Neuron (in vitro differentiated cells): ENCODE data around the gene COPG2.
"Not testable (repeated sequence)": the region's sequence is repeated elsewhere in the genome, so short reads cannot be mapped to it uniquely, and the experiment has no call there.

Experiments used
- H2AFZ ChIP-seq: one replicate; pipeline ENCODE4 v1.6.1; 2013; ENCODE audit warnings: low read depth, mild to moderate bottlenecking, inconsistent platforms, low read length, moderate library complexity
- H3K27me3 ChIP-seq: one replicate; pipeline ENCODE4 v1.6.1; 2013; ENCODE audit warnings: low read length; ENCODE audit not compliant: insufficient read depth
- H3K36me3 ChIP-seq: one replicate; pipeline ENCODE4 v1.6.1; 2013; ENCODE audit warnings: low read length; ENCODE audit not compliant: insufficient read depth
- H3K4me1 ChIP-seq: one replicate; pipeline ENCODE4 v1.6.1; 2013; ENCODE audit warnings: low read length; ENCODE audit not compliant: insufficient read depth
- H3K4me3 ChIP-seq: 2 replicates; pipeline ENCODE4 v1.5.1; 2013; ENCODE audit warnings: mild to moderate bottlenecking, low read length, moderate library complexity
- H3K9me3 ChIP-seq: one replicate; pipeline ENCODE4 v1.6.1; 2013; ENCODE audit warnings: low read length

COPG2 gene, protein sequence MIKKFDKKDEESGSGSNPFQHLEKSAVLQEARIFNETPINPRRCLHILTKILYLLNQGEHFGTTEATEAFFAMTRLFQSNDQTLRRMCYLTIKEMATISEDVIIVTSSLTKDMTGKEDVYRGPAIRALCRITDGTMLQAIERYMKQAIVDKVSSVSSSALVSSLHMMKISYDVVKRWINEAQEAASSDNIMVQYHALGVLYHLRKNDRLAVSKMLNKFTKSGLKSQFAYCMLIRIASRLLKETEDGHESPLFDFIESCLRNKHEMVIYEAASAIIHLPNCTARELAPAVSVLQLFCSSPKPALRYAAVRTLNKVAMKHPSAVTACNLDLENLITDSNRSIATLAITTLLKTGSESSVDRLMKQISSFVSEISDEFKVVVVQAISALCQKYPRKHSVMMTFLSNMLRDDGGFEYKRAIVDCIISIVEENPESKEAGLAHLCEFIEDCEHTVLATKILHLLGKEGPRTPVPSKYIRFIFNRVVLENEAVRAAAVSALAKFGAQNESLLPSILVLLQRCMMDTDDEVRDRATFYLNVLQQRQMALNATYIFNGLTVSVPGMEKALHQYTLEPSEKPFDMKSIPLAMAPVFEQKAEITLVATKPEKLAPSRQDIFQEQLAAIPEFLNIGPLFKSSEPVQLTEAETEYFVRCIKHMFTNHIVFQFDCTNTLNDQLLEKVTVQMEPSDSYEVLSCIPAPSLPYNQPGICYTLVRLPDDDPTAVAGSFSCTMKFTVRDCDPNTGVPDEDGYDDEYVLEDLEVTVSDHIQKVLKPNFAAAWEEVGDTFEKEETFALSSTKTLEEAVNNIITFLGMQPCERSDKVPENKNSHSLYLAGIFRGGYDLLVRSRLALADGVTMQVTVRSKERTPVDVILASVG

DNA sequence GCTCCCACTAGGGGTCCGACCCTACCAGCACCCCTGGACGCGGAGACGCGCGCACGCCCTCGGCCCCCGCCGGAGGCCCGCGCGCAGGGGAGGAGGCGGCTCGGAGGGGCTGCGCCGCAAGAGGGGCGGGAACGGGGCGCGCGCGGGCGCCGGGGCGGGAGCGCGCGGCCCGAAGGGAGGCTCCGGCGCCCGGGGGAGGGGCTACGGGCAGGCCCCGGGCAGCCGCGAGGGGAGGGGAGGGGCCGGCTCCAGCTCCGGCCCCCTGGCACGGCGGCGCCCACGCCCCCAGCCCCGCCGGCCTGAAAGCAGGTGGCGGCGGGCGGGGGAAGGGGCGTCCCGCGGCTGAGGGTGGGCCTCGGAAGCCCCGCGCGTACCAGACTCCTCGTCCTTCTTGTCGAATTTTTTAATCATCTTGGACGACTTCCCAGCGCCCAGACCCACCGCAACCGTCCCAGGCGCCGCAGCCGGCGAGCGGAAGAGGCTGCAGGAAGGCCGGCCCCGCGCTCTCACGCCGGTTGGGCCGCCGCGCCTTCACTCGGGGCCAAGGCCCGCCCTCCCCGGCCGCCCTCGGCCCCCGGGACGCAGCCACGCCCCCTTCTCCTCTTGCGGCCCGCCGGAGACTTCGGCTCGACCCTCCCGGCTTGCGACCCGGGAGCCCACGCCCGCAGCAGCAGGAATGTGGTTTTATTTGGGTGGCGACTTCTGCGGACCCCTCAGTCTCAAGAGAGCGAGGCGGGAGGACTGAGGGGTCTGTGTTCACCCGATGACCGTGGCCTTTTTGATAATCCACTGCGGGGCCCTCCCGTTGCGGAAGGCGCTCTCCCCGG is at the start of gene COPG2:
TSS of gene COPG2 (minus strand) at position 491 of the 827 bp plus-strand sequence. CDS start at position 411, 80 bp downstream.
- H3K4me1 ChIP-seq = peaks cover 13% of the 10 kb centered on the region

DNA sequence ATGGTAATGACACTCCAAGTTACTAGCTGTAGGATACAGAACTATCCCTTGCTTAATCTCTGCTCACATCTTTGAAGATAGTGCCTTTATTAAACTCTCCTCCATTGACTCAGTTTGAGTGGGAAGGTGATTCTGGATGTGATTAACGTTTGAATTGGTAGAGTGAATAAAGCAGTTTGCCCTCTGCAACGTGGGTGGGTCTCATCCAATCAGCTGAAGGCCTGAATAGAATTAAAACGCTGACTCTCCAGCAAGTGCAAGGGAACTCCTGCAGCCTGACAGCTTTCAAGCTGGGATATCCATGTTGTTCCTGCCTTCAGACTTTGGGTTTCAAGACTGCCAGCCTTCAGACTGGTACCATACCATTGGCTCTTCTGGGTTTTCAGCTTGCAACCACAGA is 43.9 kb upstream of the COPG2 start:
- H3K9me3 ChIP-seq = no peaks in the 10 kb centered on the region
- H3K4me1 ChIP-seq = no peaks in the 10 kb centered on the region
- H3K4me3 ChIP-seq = no peak overlapping the region
- no peaks in the 10 kb centered on the region for H3K36me3 ChIP-seq
- no peak overlapping the region for H2AFZ ChIP-seq
- no peaks in the 10 kb centered on the region for H3K27me3 ChIP-seq

More for the DNA sequence above, at the start of gene COPG2:
- Histone ChIP-seq H3K36me3 (peaks cover 22% of the 10 kb centered on the region), H3K4me3 (peak within 1 kb of the TSS; percentile 79), H3K9me3 (no peaks in the 10 kb centered on the region), H3K27me3 (no peaks in the 10 kb centered on the region), H2AFZ (peak within 1 kb of the TSS; percentile 97)

DNA sequence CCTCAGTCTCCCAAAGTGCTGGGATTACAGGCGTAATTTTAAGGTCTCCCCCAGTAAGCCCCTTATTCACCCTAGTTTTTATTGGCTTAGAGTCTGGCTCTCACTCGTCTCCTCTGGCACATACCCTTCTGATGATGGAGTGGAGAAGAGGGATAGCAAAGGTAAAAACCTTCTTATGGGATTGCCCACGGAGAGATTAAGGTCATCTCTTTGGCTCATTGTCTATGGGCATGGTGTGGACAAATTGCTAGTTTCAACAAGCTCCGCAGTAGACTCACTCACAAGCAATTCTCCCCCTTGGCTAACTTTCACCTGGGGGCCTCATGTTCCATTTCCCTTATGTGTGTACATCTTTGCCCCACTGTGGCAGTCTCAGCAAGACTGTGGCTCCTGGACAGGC is 40.2 kb upstream of the COPG2 start:
- H3K36me3 ChIP-seq = no peaks in the 10 kb centered on the region
- H3K27me3 ChIP-seq = no peaks in the 10 kb centered on the region
- no peaks in the 10 kb centered on the region for H3K4me1 ChIP-seq
- no peaks in the 10 kb centered on the region for H3K9me3 ChIP-seq
- no peak overlapping the region for H3K4me3 ChIP-seq
- no peak overlapping the region for H2AFZ ChIP-seq

DNA sequence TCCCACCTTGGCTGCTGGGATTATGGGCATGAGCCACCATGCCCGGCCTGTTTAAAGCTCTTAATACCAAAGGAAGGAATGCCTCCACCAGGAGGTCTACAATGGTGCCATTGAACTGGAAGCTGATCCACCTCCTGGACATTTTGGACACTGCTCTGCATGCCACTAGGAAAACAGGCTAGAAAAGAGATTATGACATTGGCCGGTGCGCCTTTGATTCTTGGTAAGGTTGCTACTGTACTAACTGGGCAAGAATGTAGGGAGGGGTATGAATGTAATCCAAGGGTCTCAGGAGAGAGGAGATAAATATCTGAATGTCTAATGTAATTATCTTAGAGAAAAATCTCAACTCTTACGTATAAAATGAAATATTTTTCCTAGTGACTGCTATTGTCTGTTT is 39.5 kb upstream of the COPG2 start:
- Histone ChIP-seq H2AFZ (no peak overlapping the region), H3K4me3 (no peak overlapping the region), H3K27me3 (no peaks in the 10 kb centered on the region), H3K4me1 (no peaks in the 10 kb centered on the region), H3K36me3 (no peaks in the 10 kb centered on the region), H3K9me3 (no peaks in the 10 kb centered on the region)

DNA sequence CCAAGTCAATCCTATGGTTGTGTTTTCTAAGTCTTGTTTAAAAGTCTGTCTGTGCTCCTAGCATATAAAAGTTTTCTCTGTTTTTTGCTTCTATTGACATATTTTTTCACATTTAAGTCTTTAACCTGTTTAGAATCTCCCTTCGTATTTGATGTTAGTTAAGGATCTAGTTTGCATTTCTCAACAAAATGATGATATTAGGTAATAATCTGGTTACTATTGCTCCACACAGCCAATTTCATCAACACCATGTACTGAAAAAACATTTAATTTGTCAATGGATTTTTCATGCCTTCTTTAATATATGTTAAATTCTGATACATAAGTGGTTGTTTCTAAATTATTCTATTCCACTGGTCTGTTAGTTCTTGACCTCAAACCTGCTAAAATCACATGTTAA is 35.3 kb upstream of the COPG2 start:
- no peak overlapping the region for H3K4me3 ChIP-seq
- H3K9me3 ChIP-seq = no peaks in the 10 kb centered on the region
- no peaks in the 10 kb centered on the region for H3K27me3 ChIP-seq
- H3K4me1 ChIP-seq = no peaks in the 10 kb centered on the region
- no peak overlapping the region for H2AFZ ChIP-seq
- no peaks in the 10 kb centered on the region for H3K36me3 ChIP-seq

DNA sequence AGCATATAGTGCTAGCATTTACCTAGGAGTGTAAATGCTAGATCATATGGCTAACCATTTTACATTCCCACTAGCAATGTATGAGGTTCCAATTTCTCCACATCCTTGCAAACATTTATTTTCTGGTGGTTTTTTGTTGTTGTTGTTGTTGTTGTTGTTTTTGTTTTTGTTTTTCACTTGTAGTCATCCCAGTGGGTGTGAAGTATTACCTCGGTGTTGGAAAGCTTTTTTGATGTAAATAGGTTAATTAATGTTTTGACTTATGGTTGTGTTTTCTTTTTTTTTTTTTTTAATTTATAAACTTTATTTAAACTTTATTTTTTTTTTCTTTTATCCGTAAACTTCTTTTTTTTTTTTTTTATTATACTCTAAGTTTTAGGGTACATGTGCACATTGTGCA is 33.1 kb upstream of the COPG2 start:
- Histone ChIP-seq H2AFZ (no peak overlapping the region), H3K4me1 (no peaks in the 10 kb centered on the region), H3K4me3 (no peak overlapping the region), H3K36me3 (no peaks in the 10 kb centered on the region), H3K27me3 (no peaks in the 10 kb centered on the region), H3K9me3 (no peaks in the 10 kb centered on the region)

DNA sequence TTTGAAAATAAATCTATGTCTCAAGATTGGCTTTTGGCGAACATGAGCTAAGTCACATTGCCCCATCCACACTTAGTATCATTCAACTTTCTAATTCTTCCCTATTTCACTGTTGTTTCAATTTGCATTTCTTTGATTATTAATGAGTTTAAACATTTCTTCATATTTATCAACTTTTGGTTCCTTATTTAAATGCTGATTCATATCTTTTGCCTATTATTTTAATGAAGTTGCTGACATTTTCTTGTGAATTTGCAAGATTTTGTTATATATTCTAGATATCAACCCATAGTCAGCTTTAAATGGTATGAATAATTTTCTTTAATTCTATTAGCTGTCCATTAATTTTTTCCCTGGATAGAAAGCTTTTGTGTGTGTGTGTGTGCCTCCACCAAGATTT is 32.2 kb upstream of the COPG2 start:
- H3K9me3 ChIP-seq = no peaks in the 10 kb centered on the region
- no peaks in the 10 kb centered on the region for H3K36me3 ChIP-seq
- no peaks in the 10 kb centered on the region for H3K4me1 ChIP-seq
- H3K27me3 ChIP-seq = no peaks in the 10 kb centered on the region
- no peak overlapping the region for H2AFZ ChIP-seq
- H3K4me3 ChIP-seq = no peak overlapping the region

DNA sequence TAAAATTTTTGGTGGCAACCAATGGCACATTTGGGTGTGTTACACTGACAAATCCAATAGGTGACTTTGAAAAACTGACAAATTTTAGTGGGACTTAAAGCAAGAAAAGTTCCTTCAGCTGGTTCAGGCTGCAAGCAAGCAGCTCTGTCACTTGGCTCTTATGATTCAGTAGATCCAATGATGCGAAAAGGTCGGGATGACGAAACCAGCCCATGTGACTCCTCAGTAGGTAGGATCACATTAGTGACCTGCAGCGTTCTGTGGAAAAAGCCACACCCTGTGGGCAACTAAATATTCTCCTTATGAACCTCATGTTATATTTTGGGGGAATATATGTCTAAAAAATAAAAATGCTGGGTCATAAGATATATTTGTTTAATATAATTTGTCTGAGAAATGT is 31.1 kb upstream of the COPG2 start:
- H3K9me3 ChIP-seq = no peaks in the 10 kb centered on the region
- H3K27me3 ChIP-seq = no peaks in the 10 kb centered on the region
- H2AFZ ChIP-seq = no peak overlapping the region
- H3K4me1 ChIP-seq = no peaks in the 10 kb centered on the region
- H3K36me3 ChIP-seq = no peaks in the 10 kb centered on the region
- no peak overlapping the region for H3K4me3 ChIP-seq

DNA sequence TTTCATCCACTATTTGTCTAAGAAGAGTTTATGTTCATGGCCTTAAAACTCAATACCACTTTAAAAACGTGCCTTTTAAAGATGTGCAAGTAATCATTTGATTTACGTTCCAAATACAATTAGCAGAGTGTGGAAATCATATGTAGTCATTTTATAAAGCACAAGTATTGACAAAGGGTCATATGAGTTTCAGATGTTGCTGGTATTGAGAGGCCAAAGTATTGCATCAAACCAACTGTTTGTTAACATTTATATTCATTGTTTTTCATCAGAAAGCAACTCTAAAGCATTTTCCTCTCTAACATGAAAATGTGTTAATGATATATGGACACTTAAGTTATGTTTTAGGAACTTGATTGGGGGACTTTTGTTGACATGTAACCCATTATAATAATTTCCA is 29.3 kb upstream of the COPG2 start:
- Histone ChIP-seq H3K27me3 (no peaks in the 10 kb centered on the region), H2AFZ (no peak overlapping the region), H3K4me3 (no peak overlapping the region), H3K4me1 (no peaks in the 10 kb centered on the region), H3K9me3 (no peaks in the 10 kb centered on the region), H3K36me3 (no peaks in the 10 kb centered on the region)

DNA sequence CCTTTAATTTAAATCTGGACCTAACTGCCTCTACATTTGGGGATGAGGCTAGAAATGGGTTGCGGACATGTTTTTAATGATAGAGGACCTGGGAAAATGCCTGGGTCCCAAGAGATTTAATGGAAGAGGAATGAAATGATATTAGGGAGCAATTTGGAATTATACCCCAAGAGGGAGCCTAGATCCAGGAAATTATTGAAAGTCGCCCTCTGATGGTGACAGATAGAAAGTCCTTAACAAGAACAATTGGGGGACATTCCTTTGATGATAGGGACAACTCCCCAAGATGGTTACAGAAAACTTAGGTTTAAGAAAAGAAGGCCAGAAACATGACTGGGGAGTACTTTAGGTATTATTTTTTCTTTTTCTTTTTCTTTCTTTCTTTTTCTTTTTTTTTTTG is 27.3 kb upstream of the COPG2 start:
- Histone ChIP-seq H3K36me3 (no peaks in the 10 kb centered on the region), H3K4me1 (no peaks in the 10 kb centered on the region), H3K4me3 (no peak overlapping the region), H2AFZ (no peak overlapping the region), H3K9me3 (no peaks in the 10 kb centered on the region), H3K27me3 (no peaks in the 10 kb centered on the region)

DNA sequence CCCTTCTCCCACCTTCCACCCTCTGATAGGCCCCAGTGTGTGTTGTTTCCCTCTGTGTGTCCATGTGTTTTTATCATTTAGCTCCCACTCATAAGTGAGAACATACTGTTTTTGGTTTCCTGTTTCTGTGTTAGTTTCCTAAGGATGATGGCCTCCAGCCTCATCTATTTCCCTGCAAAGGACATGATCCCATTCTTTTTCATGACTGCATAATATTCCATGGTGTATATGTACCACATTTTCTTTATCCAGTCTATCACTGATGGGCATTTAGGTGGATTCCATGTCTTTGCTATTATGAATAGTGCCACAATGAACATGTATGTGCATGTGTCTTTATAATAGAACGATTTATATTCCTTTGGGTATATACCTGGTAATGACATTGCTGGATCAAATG is 23.8 kb upstream of the COPG2 start:
- H3K9me3 ChIP-seq, H3K27me3 ChIP-seq, H2AFZ ChIP-seq, H3K36me3 ChIP-seq, H3K4me1 ChIP-seq, H3K4me3 ChIP-seq: not testable (repeated sequence)

DNA sequence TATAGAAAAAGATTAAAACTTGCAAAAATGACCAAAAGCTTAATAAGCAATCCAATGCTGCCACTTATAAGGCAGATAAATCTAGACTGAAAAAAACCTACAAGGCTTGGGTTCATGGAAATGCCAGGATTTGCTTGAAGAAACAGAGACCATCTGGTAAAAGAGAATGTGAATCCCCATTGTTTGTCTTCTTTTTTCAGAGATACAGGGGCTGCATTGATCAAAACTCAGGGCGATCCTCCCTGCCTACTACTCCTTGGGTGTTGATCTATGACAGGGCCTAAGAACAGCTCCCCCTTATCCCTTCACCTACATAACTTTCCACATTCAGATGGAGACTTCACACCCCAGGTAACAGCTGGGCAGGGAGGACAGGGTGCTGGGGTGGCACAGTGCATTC is 21.1 kb upstream of the COPG2 start:
- H3K36me3 ChIP-seq = no peaks in the 10 kb centered on the region
- H3K4me3 ChIP-seq = no peak overlapping the region
- no peaks in the 10 kb centered on the region for H3K9me3 ChIP-seq
- H2AFZ ChIP-seq = no peak overlapping the region
- H3K27me3 ChIP-seq = no peaks in the 10 kb centered on the region
- no peaks in the 10 kb centered on the region for H3K4me1 ChIP-seq

DNA sequence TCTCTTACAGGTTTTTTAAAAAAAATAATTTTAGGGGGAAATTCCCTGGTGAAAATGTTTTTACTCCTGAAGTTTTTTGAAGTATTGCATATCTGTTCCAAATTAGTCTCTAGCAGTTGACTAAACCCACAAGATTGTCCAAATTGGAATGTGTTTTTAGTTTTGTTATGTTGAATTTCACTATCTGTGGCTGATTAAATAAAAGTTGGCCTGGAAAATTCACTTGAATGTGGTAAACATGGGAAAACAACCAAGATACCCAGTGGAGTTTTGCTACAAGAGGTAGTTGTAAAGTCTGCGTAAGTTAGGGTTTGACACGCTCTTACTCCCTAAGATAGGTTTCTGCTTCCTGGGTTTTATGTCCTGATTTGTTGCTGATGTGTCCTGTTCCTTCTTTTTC is 14.5 kb upstream of the COPG2 start:
- Histone ChIP-seq H3K9me3 (no peaks in the 10 kb centered on the region), H3K36me3 (no peaks in the 10 kb centered on the region), H3K4me3 (no peak overlapping the region), H2AFZ (no peak overlapping the region), H3K27me3 (no peaks in the 10 kb centered on the region), H3K4me1 (no peaks in the 10 kb centered on the region)
